CD4-positive, alpha-beta T cell treated with Interleukin-17A for 1 hour (primary cell): ENCODE results near the gene GSG1.

ENCODE experiments used
- DNase-seq: peaks from one replicate; pipeline ENCODE4 v3.0.0-alpha.2; 2020

GSG1 gene

DNA sequence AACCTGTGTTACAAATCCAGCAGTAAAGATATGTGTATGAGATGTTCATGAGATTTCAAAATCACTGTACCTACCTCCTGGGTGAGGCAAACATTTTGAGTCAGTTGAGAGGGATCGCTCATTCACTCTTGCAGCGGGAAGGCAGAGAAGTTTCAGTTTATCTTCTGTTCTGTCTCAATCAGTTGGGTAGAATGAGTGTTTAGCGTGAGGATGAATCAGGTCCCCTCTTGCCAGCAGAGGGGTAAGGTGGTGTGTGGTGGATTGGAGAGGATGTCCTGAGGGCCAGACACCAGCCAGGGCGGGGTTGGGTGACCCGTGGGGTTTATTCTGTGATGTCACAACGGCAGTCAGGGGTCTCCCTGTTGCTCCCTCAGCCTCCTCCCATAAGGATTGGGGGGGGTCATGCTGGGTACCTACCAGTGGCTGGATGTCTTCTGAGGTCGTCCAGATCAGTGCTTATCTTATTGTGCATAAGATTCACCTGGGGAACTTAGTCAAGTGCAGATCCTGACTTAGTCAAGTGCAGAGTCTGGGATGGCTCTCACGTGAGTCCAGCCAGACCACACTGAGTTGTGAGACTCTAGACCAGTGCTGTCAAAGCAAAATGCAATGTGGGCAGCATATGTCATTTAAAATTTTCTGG lies at the start of gene GSG1:
TSS of gene GSG1 (minus strand) at position 277 of the 643 bp plus-strand sequence. CDS start at position 122, 155 bp downstream.
- no peak for DNase-seq

DNA sequence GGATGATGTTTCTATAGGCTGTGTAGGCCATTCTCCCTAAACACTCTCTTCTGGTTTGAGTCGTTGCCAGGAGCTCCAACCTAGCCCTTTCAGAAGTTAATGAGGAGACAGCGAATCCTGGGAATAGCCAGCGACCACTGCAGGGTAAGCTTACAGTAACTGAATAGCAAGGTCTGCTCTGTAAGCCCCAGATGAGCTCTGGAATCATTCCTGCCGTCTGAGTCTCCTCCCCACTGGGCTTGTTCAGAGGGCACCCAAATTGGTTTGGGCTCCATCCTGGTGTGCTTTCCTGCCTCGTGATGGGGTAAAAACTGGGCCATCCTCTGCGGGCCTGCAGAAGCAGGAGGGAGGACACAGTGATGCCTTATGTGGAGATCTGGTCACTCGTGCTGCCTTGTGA lies 49.7 kb upstream of the GSG1 start:
- no peak for DNase-seq

DNA sequence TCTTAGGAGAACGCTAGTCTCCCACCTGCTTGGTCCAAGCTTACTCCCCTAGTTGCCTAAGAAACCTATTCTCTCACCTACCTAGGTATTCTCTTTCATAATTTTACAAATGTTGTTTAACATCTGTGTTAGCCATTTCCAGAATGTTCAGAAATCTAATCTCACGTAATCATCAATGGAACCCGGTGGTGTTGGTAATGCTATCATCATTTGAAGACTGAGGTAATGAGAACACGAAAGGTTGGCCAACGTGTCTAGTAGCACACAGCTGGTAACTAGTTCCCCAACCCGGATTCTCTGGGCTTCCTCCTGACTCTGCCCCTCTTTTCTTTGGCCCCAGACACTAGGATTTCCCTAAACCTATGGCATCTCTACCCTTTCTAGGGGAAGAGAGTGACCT lies 49.3 kb upstream of the GSG1 start:
- no peak for DNase-seq

DNA sequence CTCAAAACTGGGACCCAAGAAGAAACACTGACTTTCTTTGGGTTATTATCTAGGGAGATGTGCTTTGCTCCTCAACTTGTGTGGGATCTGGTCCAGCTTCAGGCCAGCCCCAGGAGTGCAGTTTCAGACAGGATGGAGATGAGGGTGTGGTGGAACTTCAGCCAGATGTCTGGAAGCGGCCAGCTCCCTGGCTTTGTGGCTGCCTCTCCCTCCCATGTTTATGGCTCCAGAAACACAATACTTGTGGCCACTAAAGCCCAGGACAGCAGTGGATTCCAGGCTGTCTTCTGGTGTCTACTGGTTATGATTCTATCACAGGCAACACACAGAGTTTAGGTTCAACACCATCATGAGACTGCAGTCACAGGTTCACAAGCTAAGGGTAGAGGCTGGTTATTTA lies 48.8 kb upstream of the GSG1 start:
- DNase-seq = no peak

DNA sequence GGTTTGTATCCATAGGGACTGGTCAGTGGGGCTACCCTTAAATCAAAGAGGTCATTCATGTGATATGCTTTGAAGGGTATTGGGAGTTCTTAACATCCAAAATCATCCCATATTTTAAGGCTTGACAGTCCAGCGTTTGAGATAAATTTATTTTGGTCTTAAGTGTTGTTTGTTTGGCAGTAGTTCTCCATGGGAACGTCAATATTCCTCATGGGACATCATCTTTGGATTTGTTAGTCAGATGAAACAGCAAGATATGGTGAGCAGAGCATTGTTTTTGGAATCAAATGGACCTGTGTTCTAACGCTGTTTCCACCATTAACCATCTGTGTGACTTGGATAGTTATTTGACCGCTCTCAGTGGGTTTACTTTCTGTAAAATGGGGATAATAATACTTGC lies 45.9 kb upstream of the GSG1 start:
- DNase-seq = no peak

DNA sequence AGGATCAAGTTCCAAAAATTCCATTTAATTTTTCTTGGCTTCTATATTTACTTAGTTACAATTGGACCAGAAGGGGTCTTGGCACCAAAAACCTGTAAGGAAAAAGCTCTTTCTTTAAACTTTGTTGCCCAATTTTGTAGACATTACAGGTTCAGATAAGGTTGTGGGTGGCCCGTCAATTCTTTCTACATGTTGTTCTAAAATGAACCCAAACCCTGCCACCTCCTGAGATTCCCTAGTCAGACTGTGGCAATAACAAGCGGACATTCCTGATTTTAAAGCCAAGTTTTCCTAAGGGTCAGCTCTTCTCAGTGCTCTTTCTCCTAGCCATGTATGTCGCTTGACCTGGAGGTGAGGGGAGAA lies 45.0 kb upstream of the GSG1 start:
- DNase-seq = no peak

DNA sequence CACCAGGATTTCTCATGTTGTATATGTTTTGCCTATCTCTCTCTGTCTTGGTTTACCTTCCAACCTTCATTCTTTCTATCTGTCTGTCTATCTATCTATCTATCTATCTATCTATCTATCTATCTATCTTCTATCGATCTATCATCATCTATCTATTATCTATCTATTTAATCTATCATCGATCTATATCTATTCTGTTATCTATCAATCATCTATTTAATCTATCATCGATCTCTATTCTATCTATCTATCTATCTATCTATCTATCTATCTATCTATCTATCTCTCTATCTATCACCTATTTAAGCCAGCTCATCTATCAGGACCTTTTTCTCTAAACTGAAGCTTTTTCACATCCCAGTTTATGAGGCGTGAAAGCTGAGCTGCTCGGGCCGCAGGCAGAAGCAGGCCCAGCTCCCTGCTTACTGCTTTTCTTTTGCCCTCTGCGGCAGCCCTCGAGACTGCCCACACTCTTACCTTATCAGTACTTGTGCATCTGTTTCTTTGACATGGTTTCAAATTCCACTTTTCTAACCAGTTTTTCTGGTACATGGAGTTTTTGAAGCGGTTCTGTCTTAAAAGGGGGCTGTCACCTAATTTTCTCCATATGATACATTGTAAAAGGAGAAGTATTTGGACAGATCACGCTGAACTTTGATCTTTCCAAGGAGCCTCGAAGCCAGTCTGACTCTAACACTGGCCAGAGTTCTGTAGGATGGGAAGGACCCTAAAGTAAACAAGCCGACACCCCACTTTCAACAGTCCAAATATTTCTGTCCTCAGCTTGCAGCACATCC lies 44.4 kb upstream of the GSG1 start:
- no peak for DNase-seq

DNA sequence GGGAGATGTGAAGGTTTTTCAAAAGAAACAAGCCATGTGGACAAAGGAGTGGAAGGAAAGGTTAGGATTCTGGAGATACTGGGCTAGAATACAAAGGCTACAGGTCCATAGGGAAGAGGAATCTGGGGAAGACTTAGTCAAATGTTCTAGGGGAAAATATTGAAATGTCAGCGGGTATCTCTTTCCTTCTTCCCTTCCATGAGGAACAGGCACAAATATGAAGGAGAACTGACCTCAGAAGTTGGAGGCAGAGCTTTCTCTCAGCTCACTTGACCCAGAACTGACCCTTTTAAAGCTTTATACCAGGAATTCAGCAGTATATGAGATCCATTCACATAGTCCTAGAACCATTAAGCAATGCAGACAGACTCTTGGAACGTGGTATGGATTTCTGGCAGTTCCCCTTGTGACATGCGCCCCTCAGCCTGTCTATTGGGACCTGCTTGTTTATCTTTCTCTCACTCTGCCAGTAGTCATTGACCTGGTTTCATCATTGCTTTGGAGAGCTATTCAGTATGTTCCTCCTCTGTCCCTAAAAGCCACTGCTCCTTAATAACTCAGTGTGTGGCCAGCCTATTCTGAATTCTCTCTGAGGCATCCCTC lies 43.0 kb upstream of the GSG1 start:
- DNase-seq = no peak

DNA sequence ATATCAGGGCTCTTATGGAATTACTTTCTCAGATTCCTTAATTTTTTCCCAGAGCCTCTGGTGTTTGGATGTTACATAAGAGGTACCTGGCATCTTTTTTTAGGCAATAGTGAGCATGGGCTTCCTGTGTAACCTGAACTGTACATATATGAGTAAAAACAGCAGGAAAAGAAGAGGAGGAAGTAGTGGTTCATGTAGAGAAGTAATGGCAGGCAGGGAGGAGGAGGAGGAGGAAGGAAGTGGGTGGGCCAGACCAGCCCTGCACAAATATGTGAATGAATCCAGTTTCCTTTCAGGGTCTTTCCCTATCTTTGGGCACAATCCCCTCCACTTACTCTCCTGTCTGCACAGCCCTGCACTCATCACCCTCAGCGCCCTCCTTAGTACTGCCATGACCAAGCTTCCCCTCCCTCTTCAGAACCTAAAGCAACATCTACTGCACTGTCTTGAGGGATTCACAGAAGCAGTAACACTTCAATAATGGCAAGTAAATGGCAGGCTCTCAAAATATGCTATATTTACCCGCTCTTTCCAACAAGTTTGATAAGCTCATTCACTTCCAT lies 40.9 kb upstream of the GSG1 start:
- no peak for DNase-seq

DNA sequence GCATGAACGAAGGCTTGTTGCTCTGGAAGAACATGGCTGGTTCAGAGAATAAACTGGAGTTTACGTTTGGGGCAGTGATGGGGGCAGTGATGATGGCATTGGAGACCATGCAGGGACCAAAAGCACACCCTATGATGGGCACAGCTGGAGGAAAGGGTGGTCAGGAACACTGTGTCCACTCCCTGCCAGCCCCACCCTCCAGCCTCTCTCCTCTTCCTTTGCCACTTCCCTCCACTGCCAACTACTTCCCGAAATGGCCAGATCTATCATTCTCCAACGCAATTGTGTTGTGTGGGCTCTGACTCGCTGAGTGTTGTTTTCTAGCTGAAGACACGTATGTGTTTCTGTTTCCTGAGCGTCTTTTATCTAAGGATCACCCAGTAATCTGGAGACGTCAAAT lies 39.3 kb upstream of the GSG1 start:
- no peak for DNase-seq

DNA sequence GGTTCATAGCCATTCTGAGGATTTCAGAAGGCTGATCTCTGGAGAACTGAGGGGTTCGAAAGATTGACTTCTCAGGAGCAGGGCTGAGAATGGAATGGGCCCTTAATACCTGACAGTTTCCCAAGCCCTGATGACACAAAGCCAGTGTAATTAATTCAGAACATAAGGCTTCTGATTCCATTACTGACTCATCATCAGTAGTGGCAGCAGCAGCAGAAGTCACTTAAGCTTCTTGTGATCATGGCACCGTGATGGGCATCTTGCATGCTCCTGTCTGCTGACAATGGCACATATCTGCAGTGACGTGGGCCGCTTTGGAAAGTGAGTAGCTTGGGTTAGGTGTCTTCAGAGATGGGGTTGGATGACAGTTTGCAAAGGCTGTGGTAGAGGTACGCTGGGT lies 38.2 kb upstream of the GSG1 start:
- DNase-seq = no peak

DNA sequence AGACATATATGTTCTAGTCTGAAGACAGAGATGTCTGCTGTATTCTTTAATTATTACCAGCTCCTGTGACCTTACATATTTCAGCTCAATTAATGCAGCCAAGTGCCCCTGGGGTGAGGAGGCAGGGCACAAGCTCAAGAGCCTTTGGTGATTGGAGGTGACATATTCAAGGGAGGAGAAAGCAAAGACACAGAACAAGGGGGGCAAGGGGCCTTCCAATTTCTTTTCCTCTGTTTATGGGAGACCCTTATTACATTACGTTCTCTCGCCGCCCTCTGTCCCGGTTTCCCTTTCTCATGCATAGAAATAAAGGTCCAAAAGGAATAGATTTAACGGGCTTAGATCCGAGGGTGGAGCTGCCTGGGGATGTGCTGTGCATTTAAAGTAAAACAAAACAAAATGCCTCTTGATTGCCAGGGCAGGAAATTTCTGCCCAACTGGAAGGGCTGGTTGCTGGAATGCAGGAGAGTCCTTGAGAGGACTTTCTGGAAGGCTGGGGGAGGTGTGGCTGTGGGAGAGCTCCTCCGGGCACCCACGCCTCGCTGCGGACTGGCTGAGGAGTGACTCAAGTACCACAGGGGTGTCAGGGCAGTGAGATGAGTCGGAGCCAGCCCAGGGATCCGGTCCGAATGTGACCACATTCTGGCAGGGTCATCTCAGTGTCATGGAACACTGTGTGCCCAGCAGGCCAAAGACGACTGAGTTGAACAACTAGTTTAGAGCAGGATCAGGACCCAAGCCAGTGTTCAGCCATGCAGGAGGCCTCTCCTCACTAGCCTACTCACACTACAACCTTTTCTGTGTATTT lies 32.1 kb upstream of the GSG1 start:
- no peak for DNase-seq

DNA sequence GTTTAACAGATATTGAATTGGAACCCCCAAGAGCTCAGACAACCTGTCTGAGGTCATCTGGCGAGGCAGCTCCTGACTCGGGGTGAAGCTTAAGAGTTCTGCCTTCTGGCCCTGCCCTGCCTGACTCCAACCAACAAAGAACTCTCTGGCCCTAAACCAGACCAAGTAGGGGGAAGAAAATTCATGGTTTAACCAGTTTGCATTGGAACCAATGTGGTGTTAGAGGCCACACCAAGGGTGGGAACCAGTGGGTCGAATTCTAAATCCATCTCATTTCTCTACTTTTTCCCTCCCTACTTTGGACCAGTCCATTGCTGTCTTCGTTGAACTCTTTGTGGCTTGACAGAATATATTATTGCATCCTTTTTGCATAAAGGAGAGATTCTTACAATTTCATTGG lies 30.4 kb upstream of the GSG1 start:
- DNase-seq = no peak

DNA sequence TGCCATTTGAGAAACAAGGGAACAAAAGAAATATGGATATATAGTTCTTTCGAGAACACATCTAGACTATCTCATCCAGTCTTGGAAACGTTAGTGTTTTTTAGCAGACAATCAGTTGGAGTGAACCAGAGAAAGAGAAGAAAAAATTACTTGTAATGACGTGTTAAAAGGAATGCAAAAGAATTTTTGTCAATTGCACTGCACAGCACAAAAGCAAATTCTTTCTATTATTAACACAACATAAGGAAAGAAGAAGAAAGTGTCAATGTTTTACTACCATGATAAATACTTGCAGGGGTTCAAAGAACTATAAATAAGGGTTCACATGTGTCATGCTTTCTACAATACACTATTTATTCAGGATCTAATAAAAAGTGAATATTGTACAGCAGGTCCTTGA lies 27.5 kb upstream of the GSG1 start:
- no peak for DNase-seq

DNA sequence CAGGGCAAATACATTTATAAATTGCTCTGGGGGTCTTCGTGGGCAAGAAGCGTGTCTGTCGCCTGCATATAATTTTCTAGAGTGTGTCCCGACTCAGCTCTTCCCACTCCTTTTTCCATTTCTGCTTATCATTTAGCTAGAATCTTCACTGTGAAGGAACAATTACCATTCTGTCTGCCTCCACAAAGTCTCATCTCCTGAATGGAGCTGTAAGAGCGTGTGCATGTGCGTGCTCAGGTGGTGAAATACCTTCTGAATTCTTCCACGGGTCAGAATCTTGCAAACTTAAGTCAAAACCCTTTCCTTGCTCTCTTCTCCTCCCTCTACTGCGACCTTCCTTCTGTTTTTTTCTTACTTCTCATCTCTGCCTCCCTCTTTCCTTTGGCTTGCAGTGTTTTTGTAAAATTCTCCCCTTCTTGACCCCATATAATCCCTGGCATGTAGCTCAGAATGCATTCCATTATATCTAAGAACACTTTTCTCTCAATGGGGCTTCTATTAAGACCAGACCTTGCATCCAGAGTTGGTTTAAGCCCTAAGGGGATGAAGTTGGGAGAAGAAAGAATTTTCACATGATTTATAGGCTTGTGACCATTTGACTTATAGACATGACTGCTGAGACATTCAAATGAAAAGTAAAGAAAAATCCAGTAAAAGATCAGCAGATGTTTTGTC lies 25.0 kb upstream of the GSG1 start:
- DNase-seq = no peak

DNA sequence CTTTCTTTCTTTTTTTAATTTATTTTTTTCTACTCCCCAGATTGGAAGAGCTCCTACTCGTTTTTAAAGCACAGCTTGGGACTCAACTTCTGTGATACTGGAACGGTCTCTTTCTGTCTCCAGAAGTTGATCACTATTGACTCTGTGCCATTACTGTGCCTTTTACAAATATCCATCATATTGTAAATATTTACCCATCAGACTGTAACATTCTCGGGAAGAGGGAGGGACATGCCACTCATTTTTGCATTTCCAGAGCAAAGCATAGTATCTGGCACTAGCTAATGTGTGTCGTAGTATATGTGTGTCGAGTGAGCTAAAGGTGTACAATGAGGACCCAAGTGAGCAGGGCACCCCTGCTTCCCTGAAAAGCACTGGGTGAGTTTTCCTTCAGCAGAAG lies 24.0 kb upstream of the GSG1 start:
- no peak for DNase-seq

DNA sequence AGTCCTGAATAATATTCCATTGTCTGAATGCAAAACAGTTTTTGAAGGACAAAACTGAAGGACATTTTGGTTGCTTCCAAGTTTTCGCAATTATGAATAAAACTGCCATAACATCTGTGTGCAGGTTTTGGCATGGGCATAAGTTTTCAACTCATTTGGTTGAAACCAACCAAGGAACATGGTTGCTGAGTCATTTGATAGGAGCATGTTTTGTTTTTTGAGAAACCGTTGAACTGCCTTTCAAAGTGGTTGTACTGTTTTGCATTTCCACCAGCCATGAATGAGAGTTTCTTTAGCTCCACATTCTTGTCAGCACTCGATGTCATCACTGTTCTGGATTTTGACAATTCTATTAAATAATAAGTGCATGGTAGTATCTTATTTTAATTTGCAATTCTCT lies 23.0 kb upstream of the GSG1 start:
- DNase-seq = no peak

DNA sequence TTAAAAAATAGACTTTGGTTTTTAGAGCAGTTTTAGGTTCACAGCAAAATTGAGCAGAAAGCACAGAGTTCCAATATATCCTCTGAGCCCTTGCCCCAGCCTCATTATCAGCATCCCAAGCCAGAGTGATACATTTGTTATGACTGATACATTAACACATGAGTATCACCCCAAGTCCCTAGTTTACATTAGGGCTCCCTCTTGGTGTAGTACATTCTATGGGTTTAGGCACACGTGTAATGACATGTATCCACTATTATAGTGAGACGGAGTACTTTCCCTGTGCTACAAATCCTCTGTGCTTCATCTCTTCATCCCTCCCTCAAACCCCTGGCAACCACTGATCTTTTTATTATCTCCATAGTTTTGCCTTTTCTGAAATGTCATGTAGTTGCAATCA lies 22.5 kb upstream of the GSG1 start:
- no peak for DNase-seq

DNA sequence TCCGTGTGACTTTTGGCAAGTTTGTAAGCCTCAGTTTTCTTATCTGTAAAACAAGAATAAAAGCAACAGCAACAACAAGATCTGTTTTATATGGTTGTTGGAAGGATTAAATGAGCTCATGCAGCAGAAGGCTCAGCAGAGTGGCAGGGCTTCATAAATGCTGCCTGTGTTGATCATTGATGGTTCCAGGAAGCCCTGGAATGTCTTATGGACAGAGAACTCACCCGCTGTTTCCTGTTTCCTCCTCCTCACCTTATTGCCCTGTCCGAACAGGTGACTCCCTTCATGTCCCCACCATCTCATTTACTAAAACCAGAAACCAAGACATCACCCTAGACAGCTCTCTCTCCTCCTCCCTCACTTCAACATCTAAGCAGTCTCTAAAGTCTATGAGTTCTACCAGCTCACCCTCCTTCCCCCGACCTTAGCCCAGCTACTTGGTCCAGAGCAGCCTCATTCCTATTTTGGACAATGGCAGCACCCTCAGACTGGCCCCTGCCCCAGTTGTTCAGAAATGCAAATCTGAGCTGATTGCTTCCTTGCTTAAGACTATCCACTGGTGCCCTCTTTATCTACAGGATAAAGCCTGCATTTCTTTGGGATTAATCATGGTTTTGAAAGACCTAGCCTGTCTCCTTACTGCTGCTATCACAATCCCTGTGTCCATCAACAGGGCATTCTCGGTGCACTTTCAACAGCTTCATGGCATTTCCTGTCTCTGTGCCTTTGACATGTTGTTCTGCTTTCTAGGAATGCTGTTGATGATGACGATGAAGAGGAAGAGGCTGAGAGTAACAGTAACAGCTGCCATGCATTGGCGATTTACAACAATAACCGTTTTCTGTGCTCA lies 21.4 kb upstream of the GSG1 start:
- no peak for DNase-seq

DNA sequence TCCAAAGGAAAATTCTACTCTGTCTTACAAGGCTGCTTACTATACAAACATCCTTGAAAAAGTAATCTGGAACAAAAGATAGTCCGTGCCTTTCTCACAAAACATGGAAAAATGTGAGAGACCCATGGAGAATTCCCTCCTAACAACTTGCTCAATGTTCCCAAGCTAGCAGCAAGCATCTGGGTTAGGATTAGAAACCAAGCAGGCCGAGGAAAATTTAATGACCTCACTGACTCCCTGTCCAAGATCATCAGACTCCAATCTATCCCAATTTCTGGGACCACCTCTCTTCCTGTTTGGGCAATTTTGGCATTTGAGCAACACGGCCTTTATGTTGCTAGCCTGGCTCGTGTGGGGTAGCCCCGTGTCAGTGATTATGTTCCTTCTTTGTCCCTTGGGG lies 18.1 kb upstream of the GSG1 start:
- no peak for DNase-seq

DNA sequence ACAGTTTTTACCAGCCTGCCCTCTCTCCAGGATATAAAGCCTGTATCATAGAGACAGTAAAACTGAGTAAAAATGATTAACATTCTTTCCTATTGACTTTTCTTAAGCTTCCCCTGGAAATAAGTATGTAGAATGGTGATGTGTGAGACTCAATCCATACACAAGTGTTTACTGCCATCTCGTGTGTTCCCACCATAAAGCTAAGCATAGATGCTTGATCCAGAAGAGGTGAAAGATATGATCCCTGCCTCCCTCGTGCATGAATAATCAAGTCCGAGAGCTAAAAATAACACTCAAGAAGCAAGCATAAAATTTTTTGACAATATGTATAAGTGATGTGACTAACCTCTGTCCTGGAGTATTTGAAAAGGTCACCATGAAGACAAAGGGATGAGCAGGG lies 16.9 kb upstream of the GSG1 start:
- no peak for DNase-seq

DNA sequence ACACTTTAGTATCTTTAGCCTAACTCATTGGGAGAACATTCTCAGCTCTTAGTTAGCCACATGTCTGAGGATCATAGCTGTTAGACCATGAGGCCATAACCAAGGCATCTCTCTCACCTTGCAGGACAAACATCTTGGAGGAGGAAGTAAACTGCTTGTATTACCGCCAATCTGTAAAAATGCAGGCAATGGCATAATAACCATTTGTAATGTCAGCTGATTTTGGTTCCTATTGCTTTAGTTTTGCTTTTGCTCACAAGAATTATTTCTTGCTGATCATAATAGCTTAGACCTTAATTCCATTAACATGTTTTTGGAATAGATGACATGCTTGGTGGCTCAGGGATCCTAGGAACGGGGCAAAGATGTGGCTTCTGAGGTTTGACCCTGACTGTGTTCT lies 16.4 kb upstream of the GSG1 start:
- DNase-seq = no peak
